ENCODE results near the gene RNU1-4. TPM values are rescaled to one million over a fixed set of nuclear protein-coding genes. Genes with fewer than 3 reads are reported as not detected.
A peak's percentile ranks its signal among the peaks of the same experiment; 100 is the strongest.

RNU1-4 gene
- total and polyA plus RNA-seq, 2 of the 13 experiments (the other 11 are each of a cell fraction or from before 2014, with no cell fraction given), result under 0.01 to 11,018 TPM

GRCh38 chr1:16727190-16728111 lies 12.9 kb upstream of the RNU1-4 start (continued):
- no peak for TF ChIP-seq SP1 (IDR thresholded peaks at IDR 0.05)
- no peak for TF ChIP-seq SP1 (CRISPR knock-in tag; IDR thresholded peaks at IDR 0.05)
- no peak for TF ChIP-seq ZNF709 (CRISPR knock-in tag; IDR thresholded peaks at IDR 0.05)
- TF ChIP-seq ZNF552 (CRISPR knock-in tag; IDR thresholded peaks at IDR 0.05; ENCODE audit: borderline replicate concordance), result no peak
- no peak for TF ChIP-seq SP4 (CRISPR knock-in tag; IDR thresholded peaks at IDR 0.05)
- TF ChIP-seq HES4 (CRISPR knock-in tag; IDR thresholded peaks at IDR 0.05; ENCODE audit: borderline replicate concordance), result no peak
- TF ChIP-seq ARID5B (CRISPR knock-in tag; IDR thresholded peaks at IDR 0.05), result no peak
- TF ChIP-seq ZXDC (CRISPR knock-in tag; IDR thresholded peaks at IDR 0.05), result no peak
- no peak for TF ChIP-seq SP140L (CRISPR knock-in tag; IDR thresholded peaks at IDR 0.05; ENCODE audit: borderline replicate concordance)
- no peak for TF ChIP-seq PHF20 (CRISPR knock-in tag; IDR thresholded peaks at IDR 0.05)
- TF ChIP-seq HOXA5 (CRISPR knock-in tag; IDR thresholded peaks at IDR 0.05), result no peak
- no peak for TF ChIP-seq CHD4 (IDR thresholded peaks at IDR 0.05; ENCODE audit: borderline replicate concordance, low read length)
- no peak for TF ChIP-seq SRY (CRISPR knock-in tag; IDR thresholded peaks at IDR 0.05)
- no peak for TF ChIP-seq GMEB2 (CRISPR knock-in tag; IDR thresholded peaks at IDR 0.05; ENCODE audit: low read depth)
- no peak for TF ChIP-seq MNT (IDR thresholded peaks at IDR 0.05)
- 0 out of 2 replicates have a peak, but pooled peaks have one; percentile 40 for TF ChIP-seq THAP9 (CRISPR knock-in tag; IDR thresholded peaks at IDR 0.05; ENCODE audit: borderline replicate concordance)
